ENCODE data around the gene AOAH.

The AOAH gene

DNA sequence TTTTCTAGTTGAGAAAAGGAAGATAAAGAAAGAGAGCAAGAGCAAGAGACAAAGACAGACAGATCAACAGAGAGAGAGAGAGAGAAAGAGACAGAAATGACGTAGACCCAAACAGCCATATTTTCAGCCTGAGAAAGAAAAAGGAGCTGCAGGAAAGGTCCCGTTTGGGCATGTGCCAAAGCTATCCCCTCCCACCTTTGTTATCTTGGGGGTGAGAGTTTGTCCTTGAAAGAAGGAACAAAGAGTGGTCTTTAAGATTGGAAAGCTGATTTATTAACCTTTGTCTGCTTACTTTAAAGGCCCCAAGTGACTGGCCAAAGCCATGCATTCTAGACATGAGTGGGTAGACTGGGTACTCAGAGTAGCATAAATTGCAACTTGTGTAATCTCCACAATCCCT, 98.2 kb downstream of the AOAH start:
- no peak for DNase-seq

DNA sequence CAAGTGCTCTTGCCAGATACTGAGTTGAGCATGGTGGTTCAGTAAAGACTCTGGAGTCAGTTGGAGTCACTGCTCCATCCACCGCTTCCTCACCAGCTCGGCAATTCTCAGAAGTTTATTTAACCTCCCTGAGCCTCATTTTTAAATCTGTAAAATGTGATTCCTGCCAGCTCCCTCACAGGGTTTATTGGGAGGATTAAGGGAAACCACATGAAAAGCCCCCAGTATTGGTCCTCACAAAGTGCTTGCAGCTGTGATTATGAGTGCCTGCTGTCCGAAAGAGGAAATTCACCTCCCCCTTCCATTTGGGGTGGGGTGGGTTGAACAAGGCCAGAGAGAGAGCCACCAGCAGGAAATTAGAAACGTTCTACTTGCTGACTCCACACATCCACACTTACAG, 99.0 kb downstream of the AOAH start:
- no peak for DNase-seq

GRCh38 chr7:36623247-36623646, 101.0 kb downstream of the AOAH start:
- no peak for DNase-seq

- DNase-seq: no peak
Observed at GRCh38 chr7:36621396-36621795, 102.9 kb downstream of the AOAH start.

DNA sequence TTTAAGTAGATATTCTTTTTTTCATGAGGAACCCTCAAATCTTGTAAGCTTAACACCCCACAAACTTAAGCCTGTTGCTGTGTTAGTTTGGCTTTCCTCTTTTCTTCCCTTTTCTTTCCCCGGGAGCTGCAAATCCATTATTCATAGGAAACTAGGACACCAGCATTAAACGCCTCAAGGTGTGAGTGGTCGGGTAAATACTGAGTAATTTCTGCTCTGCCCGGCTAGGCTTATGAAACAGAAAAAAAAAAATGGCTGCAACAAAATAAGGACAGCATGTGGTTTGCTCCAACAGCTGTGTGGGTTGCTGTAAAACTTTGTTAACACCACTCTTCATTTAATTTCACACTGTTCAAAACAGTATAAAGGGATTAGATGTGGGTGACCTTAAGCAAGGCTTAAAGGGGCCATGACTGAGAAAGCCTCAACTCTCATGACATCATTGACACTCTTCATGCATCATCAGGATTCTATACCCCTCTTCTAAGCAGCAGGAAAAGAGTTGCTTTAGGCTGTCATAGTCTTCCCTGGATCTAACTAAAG, 104.1 kb downstream of the AOAH start:
- no peak for DNase-seq

DNA sequence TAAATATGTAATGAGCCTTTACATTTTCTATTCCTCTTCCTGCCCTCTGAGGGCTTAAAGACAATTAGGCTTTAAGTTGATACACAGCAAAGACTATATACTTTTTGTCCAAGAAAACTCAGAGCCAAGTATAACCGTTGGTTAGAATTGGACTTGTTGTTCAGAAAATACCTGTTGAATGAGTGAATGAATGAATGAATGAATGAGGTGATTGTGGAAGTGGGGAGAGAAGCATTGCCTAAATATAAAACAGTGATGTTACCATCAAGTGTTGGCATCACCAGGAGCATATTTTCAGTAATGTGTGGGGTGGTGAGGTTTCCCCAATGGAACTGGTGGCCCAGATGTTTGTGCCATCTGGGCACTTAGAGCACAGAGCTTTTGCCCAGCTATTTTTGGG, 106.9 kb downstream of the AOAH start:
- DNase-seq: no peak

- DNase-seq: no peak
Observed at GRCh38 chr7:36615852-36616540, 108.3 kb downstream of the AOAH start.

DNA sequence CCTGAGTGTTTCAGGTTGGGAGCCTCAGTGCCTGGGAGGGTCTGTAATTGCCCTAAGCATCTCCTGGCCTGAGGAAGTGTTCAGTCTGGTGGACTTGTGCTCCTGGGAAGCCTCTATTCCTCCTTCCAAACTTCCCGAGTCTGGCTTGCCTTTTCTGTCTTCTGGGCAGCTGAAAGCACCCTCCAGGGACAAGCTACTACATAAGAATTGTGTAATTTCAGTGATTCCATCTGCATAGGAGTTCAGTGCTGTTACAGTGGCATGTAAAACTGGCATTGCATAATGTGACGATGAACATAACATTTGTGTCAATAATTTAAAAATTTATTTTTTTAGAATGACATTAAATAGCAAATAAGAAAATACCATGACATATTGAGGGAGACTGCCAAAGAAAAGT, 109.3 kb downstream of the AOAH start:
- DNase-seq: no peak

DNA sequence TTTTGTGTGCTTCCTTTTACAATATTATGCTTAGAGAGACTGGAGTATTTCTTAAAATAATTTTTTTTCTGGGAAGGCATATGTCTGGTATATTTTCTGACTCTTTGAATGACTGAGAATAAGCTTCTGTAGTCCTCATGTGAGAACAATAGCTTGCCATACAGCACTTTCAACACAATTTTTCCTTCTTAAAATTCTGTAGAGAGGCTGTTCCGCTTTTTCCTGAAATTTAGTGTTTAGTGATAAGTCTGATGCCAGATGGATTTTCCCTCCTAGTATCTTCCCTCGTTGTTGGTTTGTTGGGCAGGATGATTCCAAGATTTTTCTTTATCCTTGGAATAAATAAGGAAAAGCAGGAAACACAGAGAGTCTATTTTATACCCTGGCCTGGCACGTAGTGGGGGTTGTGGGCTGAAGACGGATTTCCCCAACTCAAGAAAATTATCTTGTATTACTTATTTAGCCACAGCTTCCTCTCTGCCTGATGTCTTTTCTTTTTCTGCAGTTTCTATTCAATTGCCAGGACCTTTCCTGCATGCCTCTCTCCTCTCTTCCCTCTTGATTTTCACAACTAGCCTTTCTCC, 111.2 kb downstream of the AOAH start:
- no peak for DNase-seq

DNA sequence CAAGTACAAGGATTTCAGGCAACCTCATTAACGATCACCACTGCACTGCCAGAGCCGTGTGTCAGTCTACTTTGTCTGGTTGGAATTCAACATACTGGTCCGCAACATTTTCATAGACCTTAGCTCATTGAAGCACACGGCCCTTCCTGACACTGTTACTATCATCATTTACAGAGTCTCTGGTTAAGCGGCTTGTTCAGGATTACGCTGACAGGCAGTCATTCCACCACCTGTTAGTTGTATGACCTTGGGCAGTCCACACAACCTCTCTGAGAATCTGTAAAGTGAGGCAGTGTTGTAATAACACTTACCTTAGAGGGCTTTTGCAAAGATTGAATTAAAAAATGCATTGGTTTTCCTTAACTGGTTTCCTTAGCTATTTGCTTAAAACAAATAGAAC, 112.6 kb downstream of the AOAH start:
- DNase-seq: no peak

GRCh38 chr7:36607721-36608095, 116.6 kb downstream of the AOAH start:
- no peak for DNase-seq

GRCh38 chr7:36606976-36607720, 117.1 kb downstream of the AOAH start:
- DNase-seq: no peak

GRCh38 chr7:36606153-36606975, 117.9 kb downstream of the AOAH start:
- DNase-seq: no peak

DNA sequence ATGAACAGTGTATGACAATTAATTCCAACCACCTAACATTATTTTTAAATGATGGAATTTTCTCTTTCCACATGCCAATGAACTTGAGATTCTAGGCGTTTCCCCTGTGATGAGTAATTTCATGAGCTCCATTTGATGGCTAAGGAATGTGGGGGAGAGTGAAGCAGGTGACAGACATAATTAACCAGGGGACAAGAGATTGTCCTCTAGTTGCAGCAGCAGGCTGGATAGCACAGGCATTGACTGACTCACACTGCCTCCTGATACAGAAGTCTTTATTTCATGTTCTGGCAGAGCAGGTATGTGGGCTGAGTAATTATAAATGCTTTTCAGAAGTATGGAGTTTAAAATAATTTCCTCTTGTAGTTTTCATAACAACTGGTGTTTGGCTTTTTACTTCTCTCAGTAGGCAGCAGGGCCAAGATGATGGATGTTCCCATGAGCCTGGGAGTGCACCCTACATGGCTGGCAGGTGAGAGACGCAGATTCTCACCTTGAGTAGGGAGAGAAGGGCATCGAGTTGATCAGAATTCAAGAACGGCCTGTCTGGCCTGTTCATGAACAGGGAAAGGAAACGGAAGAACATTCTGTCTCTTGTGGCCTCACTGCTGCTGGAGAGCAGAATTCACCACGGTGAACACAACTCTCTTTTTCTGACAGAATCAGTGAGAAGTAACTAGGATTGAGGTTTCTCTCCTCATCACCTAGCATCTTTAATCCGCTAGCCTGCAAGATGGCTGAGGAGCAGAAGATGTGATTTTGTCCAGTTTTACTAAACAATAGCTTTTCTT, 118.8 kb downstream of the AOAH start:
- DNase-seq: no peak

- DNase-seq: no peak
Observed at GRCh38 chr7:36604806-36605205, 119.5 kb downstream of the AOAH start.

DNA sequence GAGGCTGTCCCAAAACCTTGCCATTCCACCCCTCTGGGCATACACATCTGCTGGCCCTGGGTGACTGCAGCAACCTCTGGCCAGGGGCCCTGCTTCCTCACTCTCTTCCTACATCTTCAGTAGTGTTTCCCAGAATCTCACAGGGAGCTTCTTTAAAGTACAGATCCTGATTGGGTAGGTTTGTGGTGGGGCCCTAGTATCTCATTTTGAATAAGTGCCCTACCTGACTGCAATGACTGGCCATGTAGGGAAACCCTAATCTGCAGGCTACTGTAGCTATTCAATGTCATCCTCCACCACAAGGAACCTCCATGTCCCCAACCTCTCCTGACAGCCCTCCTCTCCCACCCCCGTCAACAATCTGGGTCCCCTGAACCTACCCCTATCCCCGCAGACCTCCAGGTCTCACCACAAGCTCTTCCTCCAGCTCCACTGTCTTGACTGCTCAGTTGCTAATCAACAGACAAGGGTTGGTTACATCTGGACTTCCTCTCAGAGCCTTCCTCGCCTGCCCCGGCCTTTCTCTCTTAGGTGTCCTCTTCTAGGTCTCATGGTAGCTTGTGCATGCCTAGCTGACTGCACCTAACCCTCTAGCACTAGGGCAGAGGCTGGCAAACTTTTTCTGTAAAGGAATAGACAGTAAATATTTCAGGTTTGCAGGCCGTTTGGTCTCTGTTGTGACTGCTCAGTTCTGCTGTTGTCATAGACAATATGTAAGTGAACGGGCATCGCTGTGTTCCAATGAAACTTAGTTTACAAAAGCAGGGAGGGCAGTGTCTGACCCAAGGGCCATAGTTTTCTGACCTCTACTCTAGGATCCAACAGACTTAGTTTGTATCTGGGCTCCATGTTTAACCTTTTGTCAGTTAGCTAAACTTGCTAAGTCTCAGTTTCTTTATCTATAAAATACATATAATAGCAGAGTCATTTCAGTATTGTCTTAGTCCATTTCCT, 121.1 kb downstream of the AOAH start:
- no peak for DNase-seq

DNA sequence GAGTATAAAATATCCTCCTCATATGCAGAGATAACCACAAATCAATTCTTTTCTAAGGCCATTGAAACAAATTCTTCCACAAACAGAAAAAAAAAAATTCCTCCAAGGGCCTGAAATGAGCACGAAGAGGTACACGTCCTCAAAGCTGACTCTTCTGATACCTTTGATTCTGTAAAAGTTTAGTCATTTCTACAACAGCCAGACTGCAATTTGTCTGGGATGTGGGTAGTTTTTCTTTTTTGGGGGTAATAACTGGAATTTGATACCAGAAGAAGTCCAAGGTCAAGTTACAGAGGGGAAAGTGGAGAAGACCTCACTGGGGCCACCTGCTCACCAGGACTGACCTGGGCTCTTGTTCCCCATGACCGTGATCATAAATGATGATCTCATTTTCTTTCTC, 121.8 kb downstream of the AOAH start:
- DNase-seq: no peak

DNA sequence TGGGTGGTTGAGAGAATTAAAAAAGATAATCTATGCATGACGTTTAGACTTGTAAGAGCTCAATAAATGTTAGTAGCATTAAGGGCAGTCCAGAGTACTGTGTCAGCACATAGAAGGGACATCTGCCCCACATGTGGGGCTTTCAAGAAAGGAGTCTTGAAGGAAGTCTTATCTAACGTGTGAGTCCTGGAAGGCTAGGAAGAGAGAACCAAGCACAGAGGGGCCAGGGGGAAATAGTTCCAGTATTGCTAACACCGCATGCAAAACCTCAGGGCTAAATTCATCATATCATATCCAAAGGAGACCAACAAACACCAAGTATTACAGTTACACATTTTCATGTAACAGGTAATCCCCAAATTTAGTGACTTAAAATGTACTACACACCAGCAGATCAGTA, 122.7 kb downstream of the AOAH start:
- DNase-seq: no peak

- no peak for DNase-seq
Observed at GRCh38 chr7:36600869-36601530, 123.3 kb downstream of the AOAH start.

DNA sequence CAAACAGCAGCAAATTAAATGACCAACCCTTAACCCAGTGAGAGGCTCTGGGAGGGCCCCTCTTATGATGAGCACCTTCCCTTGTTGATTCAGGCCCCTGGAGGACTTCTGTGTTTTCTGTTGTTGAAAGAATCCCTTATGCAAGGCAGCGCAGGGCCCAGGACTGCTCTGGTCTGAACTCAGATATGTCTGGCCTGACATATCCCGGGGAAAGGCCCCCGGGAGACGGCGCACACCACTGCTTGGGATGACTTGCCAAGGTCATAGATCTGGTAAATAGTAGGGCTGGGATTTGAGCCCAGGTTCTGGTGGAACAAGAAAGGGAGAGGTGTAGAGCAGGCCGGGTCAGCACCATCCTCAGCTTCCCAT, 124.0 kb downstream of the AOAH start:
- DNase-seq: no peak

All from central memory CD4-positive, alpha-beta T cell (primary cell).